A673 (cell line): ENCODE data around the gene IL18.

Experiments used
- CTCF ChIP-seq: fragments of 300-800, 200-600 bp; sonication (generic); conservative IDR thresholded peaks from 2 replicates; pipeline ENCODE4 v1.5.1; 2017; ENCODE audit warnings: low read depth, mild to moderate bottlenecking, antibody characterized with exemption, low read length, moderate library complexity, mixed read lengths
- EZH2 ChIP-seq: fragments of 200-600 bp; sonication (generic); IDR thresholded peaks from 2 replicates; pipeline ENCODE4 v1.6.1; 2017; ENCODE audit warnings: borderline replicate concordance, low read depth, mild to moderate bottlenecking, mixed read lengths, antibody characterized with exemption, low read length; ENCODE audit not compliant: poor library complexity, severe bottlenecking

DNA sequence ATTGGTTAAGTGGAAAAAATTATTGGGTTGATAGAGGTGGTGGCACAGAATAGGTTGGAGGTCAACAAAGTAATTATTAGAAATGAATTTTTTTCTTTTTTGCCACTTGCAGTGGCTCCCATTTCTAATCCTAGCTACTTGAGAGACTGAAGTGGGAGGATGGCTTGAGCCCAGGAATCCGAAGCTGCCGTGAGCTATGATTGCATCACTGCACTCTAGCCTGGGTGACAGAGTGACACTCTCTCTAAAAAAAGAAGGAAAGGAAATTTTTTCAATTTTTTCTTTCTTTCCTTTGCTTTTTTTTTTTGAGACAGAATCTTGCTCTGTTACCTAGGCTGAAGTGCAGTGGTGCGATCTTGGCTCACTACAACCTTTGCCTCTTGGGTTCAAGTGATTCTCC lies 9.3 kb upstream of the IL18 start:
- no peak for TF ChIP-seq CTCF
- TF ChIP-seq EZH2 = no peak
